GM18502 (cell line): ENCODE results near the gene PLXDC1.

Experiments used
- ATAC-seq: cut with Tn5 transposase; IDR thresholded peaks from one replicate; pipeline ENCODE4 v1.9.1; 2021; ENCODE audit warnings: mild to moderate bottlenecking; ENCODE audit not compliant: unreplicated experiment, poor library complexity

Gene PLXDC1

GRCh38 chr17:39158623-39159022, 7.2 kb upstream of the PLXDC1 start:
- ATAC-seq, result no peak

GRCh38 chr17:39156491-39156890, 5.1 kb upstream of the PLXDC1 start:
- ATAC-seq, result no peak

GRCh38 chr17:39155654-39156053, 4.2 kb upstream of the PLXDC1 start:
- ATAC-seq, result no peak

GRCh38 chr17:39153599-39154051, 2.2 kb upstream of the PLXDC1 start:
- peak; percentile 54 for ATAC-seq

GRCh38 chr17:39151943-39152818, 744 bp upstream of the PLXDC1 start:
- no peak for ATAC-seq

GRCh38 chr17:39150795-39151149, 665 bp downstream of the PLXDC1 start:
- no peak for ATAC-seq

- no peak for ATAC-seq
Measured at GRCh38 chr17:39150104-39150634, 1.3 kb downstream of the PLXDC1 start.

GRCh38 chr17:39147221-39148185, 3.9 kb downstream of the PLXDC1 start:
- no peak for ATAC-seq

GRCh38 chr17:39146273-39146672, 5.2 kb downstream of the PLXDC1 start:
- ATAC-seq, result no peak

GRCh38 chr17:39145143-39145542, 6.3 kb downstream of the PLXDC1 start:
- no peak for ATAC-seq

- no peak for ATAC-seq
Measured at GRCh38 chr17:39144416-39144840, 7.0 kb downstream of the PLXDC1 start.

- no peak for ATAC-seq
Measured at GRCh38 chr17:39143552-39144093, 7.8 kb downstream of the PLXDC1 start.

- ATAC-seq, result no peak
Measured at GRCh38 chr17:39141915-39142664, 9.3 kb downstream of the PLXDC1 start.

GRCh38 chr17:39141294-39141693, 10.1 kb downstream of the PLXDC1 start:
- no peak for ATAC-seq

- no peak for ATAC-seq
Measured at GRCh38 chr17:39139561-39139960, 11.9 kb downstream of the PLXDC1 start.

- ATAC-seq, result no peak
Measured at GRCh38 chr17:39139161-39139511, 12.3 kb downstream of the PLXDC1 start.

GRCh38 chr17:39138431-39139160, 12.8 kb downstream of the PLXDC1 start:
- no peak for ATAC-seq

- ATAC-seq, result no peak
Measured at GRCh38 chr17:39134878-39135277, 16.6 kb downstream of the PLXDC1 start.

GRCh38 chr17:39132192-39132610, 19.2 kb downstream of the PLXDC1 start:
- no peak for ATAC-seq
